Kidney (tissue), 14 donors: ENCODE results near the gene IQCB1. TPM values are rescaled to one million over a fixed set of nuclear protein-coding genes. Genes with fewer than 3 reads are reported as not detected.

Experiments
- DNase-seq, 5 donors: peaks; one replicate each; pipeline ENCODE4 v3.0.0-alpha.2; 2013 to 2020
- FAIRE-seq: peaks from 2 replicates; lab custom pipeline; 2012; peaks lifted over from hg19 to GRCh38; lab: Jason Lieb, UNC
- H3K27ac ChIP-seq, 2 donors: one replicate each; pipeline ENCODE4 v1.7.0; 2013; ENCODE audit warnings: low read depth in 2 of 2, low read length in 2 of 2, inconsistent platforms in 1 of 2
- H3K27me3 ChIP-seq: one replicate; pipeline ENCODE4 v1.7.1; 2013; ENCODE audit warnings: low read length, inconsistent platforms; ENCODE audit not compliant: control insufficient read depth, insufficient read depth
- H3K36me3 ChIP-seq, 3 donors: one replicate each; pipeline versions ENCODE4 v1.7.0 to v1.7.1; 2013; ENCODE audit warnings: low read length in 3 of 3, control low read depth in 1 of 3, inconsistent platforms in 1 of 3; ENCODE audit not compliant: insufficient read depth in 3 of 3, control insufficient read depth in 2 of 3
- H3K4me1 ChIP-seq, 3 donors: one replicate each; pipeline versions ENCODE4 v1.7.0 to v1.7.1; 2013; ENCODE audit warnings: low read length in 3 of 3, inconsistent platforms in 1 of 3, low read depth in 1 of 3; ENCODE audit not compliant: control insufficient read depth in 2 of 3, insufficient read depth in 2 of 3
- H3K4me3 ChIP-seq, 3 donors: one replicate each; pipeline versions ENCODE4 v1.7.0 to v1.8.1; 2013; ENCODE audit warnings: low read length in 3 of 3, control low read depth in 1 of 3, inconsistent platforms in 1 of 3
- H3K9ac ChIP-seq, 3 donors: one replicate each; pipeline versions ENCODE4 v1.7.0 to v1.7.1; 2013; ENCODE audit warnings: low read length in 3 of 3, control low read depth in 1 of 3, inconsistent platforms in 1 of 3
- H3K9me3 ChIP-seq, 3 donors: one replicate each; pipeline versions ENCODE4 v1.7.0 to v1.7.1; 2013; ENCODE audit warnings: low read length in 3 of 3, control low read depth in 1 of 3, inconsistent platforms in 1 of 3; ENCODE audit not compliant: control insufficient read depth in 2 of 3, insufficient read depth in 1 of 3
- intact Hi-C: fragments of 100-400 bp; cut with DNase I; formaldehyde crosslinking; loops from one replicate; pipeline ENCODE4 v1.11.1; 2022
- polyA plus RNA-seq: library from polyadenylated mRNA; stranded (reverse); fragments of 350-450 nt; fragmentation: Illumina TruSeq; extraction: RNeasy Lipid Tissue Mini Kit (QIAGEN cat#74804); gene quantifications from one replicate; pipeline ENCODE4 v1.2.3, GENCODE V29; 2014; ENCODE audit warnings: low read depth, low replicate concordance; ENCODE audit not compliant: insufficient read depth
- total RNA-seq: library from RNA; stranded (reverse); fragmentation: NEBNext Ultra II Directional; extraction: Animal tissue kit (Norgen Biotek cat#: 25700); gene quantifications from one replicate; pipeline ENCODE4 v1.2.1, GENCODE V29; 2021
- TF ChIP-seq, protein P1 (sequence below): IDR thresholded peaks from 3 replicates; pipeline ENCODE4 v1.5.1; 2012; ENCODE audit warnings: mild to moderate bottlenecking, moderate library complexity, borderline replicate concordance; ENCODE audit not compliant: insufficient read depth; ENCODE audit errors: extremely low read depth
- donor health status: control.
- donor health status: control.
- donor health status: control.
- donor health status: control.
- donor health status: control.
- donor health status: DM: yes; HTN: yes; CAD: no.
- donor health status: Normal renal cell carcinoma (clear cell type).

The IQCB1 gene
- total and polyA plus RNA-seq, 2 donors from 2014 or later, result 12.9 to 16.9 TPM

DNA sequence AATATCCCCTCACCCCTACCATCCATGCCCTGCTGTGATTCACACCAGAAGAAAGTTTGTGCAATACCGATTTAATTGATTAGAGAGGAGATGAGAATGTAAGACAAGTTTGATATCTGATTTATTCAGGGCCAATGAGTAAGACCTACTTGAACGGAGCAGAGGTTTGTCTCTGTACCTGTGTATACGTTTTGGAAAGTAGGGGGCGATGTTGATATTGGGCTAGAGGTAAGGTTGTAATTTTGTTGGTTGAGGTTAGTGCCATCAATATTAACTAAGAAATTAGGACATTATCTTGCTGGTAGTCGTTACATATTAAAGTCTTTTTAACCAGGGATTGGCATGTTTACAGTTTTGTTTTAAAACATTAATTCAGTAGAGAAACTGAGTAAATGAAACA, 20.7 kb upstream of the IQCB1 start:
- Histone ChIP-seq H3K9ac (peak overlapping the region in 1 of 3 donors; percentile 7), H3K4me1 (no peaks in the 10 kb centered on the region), H3K4me3 (peak overlapping the region in 2 of 3 donors; percentile 43 to 49), H3K36me3 (no peaks in the 10 kb centered on the region), H3K27ac (no peak overlapping the region), H3K9me3 (no peaks in the 10 kb centered on the region), H3K27me3 (no peaks in the 10 kb centered on the region)
- DNase-seq (peak in 2 of 5 donors; percentile 3 to 26), FAIRE-seq (peak; percentile 78)
- intact Hi-C loops, result no loop called here
- TF ChIP-seq, protein P1, sequence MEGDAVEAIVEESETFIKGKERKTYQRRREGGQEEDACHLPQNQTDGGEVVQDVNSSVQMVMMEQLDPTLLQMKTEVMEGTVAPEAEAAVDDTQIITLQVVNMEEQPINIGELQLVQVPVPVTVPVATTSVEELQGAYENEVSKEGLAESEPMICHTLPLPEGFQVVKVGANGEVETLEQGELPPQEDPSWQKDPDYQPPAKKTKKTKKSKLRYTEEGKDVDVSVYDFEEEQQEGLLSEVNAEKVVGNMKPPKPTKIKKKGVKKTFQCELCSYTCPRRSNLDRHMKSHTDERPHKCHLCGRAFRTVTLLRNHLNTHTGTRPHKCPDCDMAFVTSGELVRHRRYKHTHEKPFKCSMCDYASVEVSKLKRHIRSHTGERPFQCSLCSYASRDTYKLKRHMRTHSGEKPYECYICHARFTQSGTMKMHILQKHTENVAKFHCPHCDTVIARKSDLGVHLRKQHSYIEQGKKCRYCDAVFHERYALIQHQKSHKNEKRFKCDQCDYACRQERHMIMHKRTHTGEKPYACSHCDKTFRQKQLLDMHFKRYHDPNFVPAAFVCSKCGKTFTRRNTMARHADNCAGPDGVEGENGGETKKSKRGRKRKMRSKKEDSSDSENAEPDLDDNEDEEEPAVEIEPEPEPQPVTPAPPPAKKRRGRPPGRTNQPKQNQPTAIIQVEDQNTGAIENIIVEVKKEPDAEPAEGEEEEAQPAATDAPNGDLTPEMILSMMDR, result peak; percentile 44

DNA sequence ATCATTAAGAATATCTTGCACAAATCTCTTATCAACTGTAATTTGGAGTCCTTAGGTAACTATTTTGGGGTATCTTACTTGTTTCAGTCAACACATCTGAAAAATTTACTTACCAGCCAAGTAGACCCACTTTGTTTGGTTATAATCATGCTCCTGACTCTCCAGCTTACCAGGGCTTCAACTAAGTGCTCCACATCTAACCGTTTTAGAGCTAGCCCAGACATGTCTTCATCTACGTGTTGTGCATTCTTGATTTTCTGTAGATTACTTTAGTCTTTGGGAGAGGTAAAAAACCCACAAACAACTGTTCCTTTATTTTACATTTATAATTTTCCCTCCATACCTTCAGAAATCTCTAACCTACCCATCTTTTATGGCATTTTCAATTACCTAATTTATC, 17.4 kb upstream of the IQCB1 start:
- TF ChIP-seq, protein P1, result no peak
- H3K36me3 ChIP-seq, result no peaks in the 10 kb centered on the region
- H3K27me3 ChIP-seq, result no peaks in the 10 kb centered on the region
- no peak overlapping the region for H3K9ac ChIP-seq
- H3K27ac ChIP-seq, result no peak overlapping the region
- intact Hi-C loops, result no loop called here
- H3K9me3 ChIP-seq, result no peaks in the 10 kb centered on the region
- H3K4me1 ChIP-seq, result no peaks in the 10 kb centered on the region
- H3K4me3 ChIP-seq, result no peak overlapping the region
- DNase-seq, result no peak
- no peak for FAIRE-seq

DNA sequence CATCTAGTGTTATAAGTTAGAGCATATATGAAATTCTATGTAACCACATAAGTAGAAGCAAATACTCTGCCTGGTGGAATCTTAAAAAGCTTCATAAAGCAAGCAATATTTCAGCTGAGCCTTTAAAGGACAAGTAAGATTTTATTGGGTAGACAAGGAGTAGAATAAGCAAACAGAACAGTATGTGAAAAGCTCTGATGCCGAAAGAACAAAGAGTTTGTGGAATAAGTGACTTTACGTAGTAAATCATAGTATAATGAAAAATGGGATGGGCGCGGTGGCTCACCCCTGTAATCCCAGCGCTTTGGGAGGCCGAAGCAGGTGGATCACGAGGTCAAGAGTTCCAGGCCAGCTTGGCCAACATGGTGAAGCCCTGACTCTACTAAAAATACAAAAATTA, 10.0 kb upstream of the IQCB1 start:
- DNase-seq (no peak), FAIRE-seq (no peak)
- Histone ChIP-seq H3K9ac (no peak overlapping the region), H3K4me1 (no peaks in the 10 kb centered on the region), H3K36me3 (no peaks in the 10 kb centered on the region), H3K27me3 (no peaks in the 10 kb centered on the region), H3K9me3 (no peaks in the 10 kb centered on the region), H3K4me3 (no peak overlapping the region), H3K27ac (no peak overlapping the region)
- TF ChIP-seq, protein P1, result no peak
- intact Hi-C loops, result no loop called here

DNA sequence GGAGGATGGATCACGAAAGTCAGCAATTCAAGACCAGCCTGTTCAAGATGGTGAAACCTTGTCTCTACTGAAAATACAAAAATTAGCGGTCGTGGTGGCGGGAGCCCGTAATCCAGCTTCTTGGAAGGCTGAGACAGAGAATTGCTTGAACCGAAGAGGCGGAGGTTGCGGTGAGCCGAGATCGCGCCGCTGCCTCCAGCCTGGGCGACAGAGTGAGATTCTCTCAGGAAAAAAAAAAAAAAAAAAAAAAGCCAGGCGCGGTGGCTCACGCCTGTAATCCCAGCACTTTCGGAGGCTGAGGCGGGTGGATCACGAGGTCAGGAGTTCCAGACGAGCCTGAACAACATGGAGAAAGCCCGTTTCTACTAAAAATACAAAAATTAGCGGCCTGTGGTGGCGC, 5.1 kb upstream of the IQCB1 start:
- no peak for DNase-seq
- TF ChIP-seq, protein P1, result no peak
- no peak overlapping the region for H3K27ac ChIP-seq
- no peaks in the 10 kb centered on the region for H3K4me1 ChIP-seq
- H3K36me3 ChIP-seq, result no peaks in the 10 kb centered on the region
- no peak overlapping the region for H3K9ac ChIP-seq
- no peak for FAIRE-seq
- intact Hi-C loops, result no loop called here
- no peaks in the 10 kb centered on the region for H3K9me3 ChIP-seq
- H3K4me3 ChIP-seq, result no peak overlapping the region
- H3K27me3 ChIP-seq, result no peaks in the 10 kb centered on the region
